NCI-H1092 (cell line): Measurements from ENCODE around the gene DMBT1.

Experiments
- DNase-seq: peaks from one replicate; lab custom pipeline; 2025; lab: John Stamatoyannopoulos, UW

Gene DMBT1

DNA sequence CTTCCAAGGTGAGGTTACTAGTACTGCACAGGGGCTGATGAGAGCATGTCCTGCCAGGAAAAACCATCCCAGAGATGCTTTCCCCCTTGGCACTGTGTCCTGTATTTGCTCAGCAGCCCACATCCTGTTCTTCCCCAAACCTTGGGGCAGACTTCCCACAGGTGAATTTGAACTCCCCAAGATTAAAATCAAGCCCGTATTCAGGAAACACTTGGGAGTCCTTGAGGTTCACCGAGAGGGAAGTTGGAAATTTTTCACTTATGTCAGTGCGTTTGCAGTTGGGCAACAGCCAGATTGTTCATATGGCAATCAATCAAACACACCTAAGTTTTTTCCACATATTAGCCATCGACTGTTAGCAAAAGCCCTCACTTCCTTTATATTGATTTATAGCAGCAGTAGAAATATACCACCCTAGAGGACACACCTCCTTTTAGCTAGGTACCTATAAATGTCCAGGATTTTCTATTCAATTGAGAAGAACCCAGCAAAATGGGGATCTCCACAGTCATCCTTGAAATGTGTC lies at the start of gene DMBT1:
TSS of gene DMBT1 (plus strand) at position 476 of the 526 bp plus-strand sequence. CDS start at position 493, 17 bp downstream.
- no peak for DNase-seq

DNA sequence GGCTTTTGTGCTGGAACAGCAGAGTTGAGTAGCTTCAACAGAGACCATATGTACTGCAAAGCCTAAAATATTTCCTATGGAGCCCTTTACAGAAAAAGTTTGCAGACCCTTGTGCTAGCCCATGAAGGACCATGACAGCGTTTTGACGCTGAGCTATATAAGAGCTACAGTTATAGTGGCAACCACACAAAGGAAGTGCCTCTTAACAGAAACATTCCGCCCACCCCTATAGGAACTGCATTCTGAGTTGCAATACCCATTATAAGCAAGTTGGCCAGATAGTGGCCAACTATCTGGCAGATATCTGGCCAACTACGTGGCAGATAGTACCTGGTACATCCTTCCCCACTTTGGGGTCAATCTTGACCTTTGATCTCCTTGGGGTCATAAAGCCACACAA lies 47.5 kb upstream of the DMBT1 start:
- DNase-seq: no peak

DNA sequence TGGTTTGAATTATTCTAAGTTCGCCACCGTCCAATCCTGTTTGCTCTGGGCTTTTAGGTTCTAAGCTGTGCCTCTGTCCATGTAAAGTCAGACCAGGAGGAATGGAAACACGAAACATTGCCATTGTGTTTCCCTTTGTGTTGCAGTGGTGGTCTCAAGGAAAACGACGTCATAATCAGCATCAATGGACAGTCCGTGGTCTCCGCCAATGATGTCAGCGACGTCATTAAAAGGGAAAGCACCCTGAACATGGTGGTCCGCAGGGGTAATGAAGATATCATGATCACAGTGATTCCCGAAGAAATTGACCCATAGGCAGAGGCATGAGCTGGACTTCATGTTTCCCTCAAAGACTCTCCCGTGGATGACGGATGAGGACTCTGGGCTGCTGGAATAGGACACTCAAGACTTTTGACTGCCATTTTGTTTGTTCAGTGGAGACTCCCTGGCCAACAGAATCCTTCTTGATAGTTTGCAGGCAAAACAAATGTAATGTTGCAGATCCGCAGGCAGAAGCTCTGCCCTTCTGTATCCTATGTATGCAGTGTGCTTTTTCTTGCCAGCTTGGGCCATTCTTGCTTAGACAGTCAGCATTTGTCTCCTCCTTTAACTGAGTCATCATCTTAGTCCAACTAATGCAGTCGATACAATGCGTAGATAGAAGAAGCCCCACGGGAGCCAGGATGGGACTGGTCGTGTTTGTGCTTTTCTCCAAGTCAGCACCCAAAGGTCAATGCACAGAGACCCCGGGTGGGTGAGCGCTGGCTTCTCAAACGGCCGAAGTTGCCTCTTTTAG lies 46.3 kb upstream of the DMBT1 start:
- no peak for DNase-seq

DNA sequence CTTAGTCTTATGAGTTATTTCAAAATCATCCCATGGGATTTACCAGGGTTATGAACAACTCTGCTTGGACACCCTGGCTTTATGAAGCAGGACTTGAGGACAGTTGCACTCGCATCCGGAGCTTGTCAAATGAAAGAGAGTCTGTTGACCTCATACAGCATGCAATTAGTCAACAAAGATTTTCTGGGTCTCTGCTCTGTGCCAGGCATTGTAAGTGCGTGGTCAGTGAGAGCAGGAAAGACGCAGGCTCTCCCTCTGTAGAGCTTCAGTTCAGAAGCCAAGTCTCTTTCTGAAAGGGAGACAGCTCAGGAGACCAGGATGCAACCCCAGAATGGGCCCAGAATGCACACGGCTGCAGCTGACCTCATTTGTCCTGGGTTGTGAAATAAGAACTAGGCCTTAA lies 45.5 kb upstream of the DMBT1 start:
- no peak for DNase-seq

DNA sequence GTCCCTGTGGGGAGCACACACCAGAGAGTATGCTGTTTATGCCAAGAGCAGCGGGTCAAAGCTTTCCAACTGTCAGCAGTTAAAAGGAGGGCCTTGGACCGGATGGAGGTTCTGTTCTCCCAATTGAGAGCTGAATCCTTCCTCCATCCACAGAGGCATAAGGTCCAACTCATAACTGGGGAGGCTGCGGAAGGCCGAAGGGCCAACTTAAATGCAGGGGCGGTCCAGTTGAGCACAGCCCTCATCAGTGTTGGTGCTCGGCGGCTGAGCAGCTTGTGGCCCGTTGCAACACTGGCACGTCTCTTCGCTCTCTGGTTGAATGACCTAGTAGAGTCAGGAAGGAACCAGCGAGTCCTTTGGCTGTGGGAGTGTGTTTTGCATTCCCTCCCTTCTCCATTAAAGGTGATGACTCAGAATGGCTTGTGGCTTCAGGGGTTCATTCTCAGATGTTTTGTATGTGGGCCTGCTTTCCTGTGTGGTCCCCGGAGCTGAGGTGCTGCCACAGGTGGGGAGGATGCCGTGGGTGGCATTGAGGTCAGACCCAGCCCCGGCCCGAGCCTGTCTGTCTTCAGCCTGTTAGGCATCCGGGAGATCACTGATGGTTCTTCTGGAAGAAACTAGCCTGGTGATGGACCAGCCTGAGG lies 44.8 kb upstream of the DMBT1 start:
- DNase-seq: no peak

DNA sequence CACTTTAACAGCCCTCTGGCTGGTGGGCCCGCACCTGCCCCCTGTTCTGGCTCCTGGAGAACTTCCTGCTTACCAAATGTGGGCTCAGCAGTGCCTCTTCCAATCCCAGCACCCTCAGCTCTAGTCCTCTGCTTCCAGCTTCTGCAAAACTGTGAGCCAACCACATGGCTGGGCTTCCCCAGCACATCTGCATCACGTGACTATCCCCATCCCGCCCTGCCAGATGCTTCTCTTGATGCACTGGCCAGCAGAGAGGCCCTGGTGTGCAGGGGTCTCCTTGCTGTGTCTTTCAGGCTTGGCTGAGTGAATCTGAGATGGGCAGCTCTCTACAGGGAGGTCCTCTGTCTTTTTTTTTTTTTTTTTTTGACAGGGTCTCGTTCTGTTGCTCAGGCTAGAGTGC lies 43.8 kb upstream of the DMBT1 start:
- DNase-seq: no peak

DNA sequence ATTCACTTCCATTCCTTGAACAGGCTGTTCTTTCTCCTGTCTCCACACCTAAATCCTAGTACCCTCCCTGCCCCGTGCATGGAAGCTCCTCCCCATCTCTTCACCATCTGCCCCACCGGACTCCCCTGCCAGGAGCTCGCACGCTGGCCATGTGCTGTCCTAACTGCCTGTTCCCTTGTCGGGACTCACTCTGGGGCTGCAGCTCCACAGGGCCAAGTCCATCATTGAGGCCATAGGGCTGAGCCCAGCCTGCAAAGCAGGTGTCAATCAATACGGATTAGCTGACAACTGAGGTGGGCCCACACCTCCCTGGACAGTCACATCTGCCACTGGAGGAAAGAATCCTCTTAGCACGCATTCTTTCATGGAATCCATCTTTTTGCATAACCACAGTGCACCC lies 41.4 kb upstream of the DMBT1 start:
- no peak for DNase-seq

DNA sequence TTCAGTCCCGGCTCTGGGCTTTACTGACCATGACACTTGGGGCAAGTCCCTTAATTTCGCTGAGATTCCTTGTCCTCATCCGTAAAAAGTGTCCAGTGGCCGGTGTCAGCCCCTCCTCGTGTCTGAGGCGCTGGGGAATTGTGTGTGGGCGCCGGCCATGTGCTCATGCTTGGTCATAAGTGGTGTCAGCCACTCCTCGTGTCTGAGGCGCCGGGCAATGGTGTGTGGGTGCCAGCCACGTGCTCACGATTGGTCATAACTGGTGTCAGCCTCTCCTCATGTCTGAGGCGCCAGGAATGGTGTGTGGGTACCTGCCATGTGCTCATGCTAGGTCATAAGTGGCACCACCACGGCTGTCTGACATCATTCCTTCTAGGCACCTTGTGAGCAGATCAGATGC lies 40.7 kb upstream of the DMBT1 start:
- no peak for DNase-seq

DNA sequence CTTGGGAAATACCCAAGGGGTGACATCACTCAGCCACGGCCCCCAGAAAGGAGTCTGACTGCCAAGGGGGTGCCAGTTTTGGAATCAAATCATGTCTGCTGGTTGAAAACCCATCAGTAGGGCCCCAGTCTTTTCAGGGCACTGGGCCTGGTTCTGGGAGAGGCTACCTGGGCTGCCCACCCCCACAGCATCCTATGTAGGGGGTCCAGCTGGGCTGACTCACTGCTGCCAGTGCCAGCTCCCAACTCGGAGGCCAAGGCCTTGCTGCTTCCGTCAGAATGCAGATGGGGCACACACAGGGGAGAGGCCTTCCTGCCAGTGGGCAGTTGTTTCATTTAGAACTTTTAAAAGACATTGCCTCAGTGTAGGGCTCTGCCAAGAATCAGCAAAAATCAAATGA lies 39.5 kb upstream of the DMBT1 start:
- DNase-seq: no peak

DNA sequence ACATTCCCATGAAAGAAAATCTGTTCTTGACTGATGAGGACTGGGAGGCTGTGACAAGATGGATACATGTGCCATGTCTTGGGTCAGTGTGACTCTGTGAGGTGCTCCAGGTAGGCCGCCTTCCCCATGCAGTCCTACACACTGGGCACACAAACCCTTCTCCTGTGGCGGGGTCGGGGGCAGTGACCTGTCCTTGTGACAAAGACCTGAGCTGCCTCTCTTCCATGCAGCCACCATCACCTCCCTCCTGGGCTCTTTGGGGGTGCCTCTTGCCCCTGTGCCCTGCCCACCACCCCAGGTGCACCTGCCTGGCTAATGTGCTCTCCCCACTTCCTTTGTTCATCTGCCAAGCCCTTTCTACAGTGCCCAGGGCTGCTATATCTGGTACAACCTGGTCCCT lies 35.7 kb upstream of the DMBT1 start:
- DNase-seq: no peak

DNA sequence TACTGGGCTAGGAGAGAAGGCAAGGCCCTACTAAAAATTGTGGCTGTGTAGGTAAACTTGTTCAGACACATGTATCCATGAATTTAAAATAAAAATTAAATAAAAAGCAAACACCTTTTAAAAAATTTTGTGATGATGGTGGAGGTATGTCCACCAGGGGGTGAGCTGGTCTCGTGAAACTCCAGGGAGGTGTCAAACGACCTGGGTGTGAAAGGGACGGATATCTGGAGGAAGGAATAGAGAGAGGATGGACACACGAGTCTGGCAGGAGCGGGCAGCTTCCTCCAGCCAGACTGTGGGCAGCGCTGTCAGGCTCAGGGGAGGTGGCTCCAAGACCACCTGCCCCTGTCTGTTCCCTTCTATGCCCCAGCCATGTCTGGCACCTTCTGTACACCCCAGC lies 34.8 kb upstream of the DMBT1 start:
- no peak for DNase-seq

DNA sequence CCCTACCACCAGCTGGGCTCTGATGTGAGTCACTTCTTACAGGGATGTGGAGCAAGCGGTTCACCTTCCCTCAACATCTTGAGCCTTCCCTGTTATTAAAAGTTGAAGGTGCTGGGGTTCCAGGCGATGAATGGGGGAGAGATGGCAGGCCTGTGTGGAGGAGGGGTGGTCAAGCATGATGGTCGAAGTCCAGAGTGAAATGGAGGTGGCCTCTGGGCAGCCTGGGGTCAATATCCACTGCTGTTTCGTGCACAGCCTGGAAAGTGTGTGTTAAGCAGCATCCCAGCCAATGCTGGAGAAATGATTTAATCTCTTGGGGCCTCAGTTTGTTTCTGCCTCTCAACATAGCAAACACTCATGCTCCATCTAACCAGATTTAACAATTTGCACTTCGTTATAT lies 33.7 kb upstream of the DMBT1 start:
- DNase-seq: no peak

DNA sequence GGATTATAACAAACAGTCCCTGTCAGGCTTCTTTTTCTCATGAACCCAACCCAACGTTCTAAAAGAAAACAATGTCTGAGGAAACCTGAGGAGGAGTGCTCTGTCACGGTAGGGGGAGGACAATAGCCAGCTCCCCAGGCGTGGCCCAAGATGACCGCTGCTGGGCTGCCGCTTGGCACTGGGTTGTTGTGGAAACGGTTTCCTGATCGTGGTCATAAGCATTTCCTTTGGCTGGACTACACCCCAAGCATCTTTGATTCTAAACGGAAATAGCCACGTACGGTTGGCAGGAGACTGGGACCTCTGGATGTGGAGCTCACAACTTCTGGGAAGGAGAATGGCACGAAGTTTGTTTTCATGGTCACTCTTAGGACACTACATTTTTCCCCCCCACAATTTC lies 30.4 kb upstream of the DMBT1 start:
- no peak for DNase-seq

DNA sequence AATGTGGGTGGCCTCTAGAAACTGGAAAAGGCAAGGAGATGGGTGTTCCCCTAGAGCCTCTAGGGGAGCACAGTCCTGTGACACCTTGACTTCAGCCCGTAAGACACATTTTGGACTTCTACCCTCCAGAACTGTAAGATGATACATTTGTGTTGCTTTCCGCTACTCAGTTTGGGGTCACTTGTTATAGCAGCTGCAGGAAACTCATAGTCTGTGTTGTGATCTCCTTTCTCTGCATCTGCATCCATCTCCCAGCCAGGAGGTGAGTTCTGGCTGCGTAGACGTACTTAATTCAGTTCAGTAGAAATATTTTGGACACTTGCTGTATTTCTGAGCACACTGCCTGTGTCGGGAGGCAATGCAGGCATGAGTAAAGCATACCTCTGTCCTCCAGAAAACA lies 29.3 kb upstream of the DMBT1 start:
- no peak for DNase-seq

DNA sequence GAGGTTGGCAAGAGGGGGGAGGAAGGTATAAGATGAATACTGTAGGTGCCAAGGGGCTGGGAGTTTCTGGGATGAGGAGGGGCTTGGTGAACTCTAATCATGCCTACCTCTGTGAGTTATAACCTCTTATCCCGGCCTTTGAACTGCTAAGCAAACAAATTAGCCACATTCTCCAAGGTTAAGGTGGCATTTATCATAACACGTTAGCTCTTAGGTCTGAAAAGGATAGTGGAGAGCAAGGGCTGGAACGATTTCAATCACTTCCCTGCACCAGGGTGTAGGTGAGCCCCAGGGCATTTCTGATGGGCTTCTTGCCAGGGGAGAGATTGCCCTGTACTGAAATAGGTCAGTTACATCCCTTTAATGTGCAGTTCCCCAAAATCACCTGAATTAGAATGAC lies 28.6 kb upstream of the DMBT1 start:
- DNase-seq: peak; percentile 9

DNA sequence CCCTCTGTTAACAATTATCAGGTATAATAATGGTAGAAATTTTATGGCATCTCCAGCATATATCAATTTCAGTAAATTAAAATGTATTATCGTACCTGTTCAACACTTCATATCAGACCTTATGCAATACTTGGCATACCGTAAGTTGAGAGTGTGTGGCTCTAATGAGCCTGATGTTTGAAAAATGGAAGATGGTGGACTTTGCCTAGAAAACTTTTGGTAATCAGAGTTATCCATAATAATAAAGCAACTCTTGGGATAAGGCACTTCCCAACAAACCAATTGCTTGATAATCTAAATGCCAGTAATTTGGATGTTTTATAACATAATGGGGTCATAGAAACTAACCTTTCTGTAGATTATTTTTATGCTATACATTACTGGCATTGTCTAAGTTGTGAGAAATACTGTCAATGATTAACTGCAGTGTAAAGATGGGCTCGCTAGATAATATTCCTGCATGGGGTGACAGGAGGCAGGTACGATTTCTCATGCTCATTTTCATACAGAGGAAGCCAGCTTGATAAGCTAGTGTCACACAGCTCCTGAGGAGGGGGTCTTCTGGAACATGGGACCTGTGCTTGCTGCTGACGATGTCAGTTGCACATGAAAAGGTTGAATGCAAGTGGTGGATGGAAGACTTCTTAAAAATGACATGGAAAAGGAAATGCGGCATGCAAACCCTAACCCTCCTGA lies 27.8 kb upstream of the DMBT1 start:
- DNase-seq: no peak

DNA sequence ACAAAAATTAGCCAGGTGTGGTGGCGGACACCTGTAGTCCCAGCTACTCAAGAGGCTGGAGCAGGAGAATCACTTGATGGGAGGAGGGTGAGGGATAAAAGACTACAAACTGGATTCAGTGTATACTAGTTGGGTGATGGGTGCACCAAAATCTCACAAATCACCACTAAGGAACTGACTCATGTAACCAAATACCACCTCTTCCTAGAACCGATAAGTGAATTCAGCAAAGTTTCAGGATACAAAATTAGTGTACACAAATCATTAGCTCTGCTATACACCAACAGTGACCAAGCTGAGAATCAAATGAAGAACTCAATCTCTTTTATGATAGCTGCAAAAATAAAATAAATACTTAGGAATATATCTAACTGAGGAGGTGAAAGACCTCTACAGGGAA lies 23.0 kb upstream of the DMBT1 start:
- no peak for DNase-seq

DNA sequence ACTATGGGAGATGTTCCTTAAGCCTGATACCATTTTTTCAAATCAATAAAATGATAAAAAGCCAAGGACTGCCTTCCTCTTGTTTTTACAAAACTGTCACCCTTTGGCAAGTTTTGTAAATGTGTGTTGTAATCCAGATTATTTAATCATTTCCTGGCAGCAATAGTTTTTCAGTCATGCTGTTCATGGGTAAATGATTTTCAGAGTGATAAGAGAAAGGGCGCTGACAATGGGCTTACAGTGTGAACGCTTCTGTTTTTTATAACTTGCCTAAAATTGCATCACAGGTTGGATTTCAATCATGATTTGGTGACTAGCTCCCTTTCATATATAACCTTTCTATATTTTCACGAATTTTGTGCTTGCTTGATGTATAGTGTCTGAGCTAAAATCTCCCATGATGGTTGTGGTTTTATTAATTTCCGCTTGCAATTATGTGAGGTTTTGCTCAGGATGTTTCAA lies 19.0 kb upstream of the DMBT1 start:
- DNase-seq: no peak

DNA sequence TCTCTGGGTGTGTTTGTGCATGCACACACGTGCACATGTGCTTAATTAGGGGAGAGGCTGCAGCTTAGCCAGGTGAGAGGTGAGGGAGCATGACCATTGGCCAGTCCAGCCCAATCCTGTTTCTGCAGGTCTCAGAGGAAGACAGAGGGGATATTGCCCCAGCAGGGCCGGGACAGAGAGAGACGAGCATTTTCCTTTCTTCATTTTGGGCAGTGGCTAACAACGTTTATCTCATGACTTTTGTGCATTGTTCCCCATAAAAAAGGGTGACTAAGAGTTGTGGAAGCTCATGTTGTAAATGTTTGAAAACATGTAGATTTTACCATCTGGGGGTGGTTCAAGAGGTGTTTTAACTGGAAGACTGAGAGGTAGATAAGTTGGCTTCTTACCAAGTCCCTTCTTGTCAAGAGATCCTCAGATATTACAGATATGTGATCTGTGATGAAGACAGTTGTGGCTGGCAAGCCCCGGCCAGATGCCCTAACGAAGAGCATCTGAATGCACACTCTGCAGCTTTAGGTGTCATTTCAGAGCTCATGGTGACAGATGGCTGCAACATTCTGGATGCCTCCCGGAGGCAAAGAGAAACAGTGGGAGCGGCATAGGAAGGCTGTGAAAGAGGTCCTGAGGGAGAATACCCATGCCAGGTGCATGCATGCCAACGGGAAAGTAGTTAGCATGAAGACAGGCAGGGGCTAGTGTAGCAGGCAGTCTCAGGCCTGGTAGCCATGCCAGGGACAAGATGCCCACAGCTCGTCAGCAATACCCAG lies 16.7 kb upstream of the DMBT1 start:
- DNase-seq: no peak

DNA sequence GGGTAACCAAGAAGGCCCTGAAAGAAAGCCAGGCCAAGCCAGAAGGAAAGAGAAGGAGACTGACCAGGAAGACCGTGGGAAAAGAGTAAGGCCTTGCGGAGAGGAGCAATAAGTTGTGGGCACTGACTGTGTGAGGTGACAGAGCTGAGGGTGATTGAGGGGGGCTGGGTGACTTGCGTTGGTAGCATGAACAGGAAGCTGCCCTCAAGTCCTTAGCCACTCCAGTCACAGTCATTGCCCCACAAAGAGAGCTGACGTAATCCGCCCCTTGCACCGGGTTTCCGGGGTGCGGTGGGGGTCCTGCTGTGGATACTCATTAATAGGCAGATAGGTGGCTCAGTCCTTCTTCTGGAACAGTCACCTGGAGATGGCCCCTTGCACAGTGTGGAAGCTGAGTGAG lies 16.1 kb upstream of the DMBT1 start:
- no peak for DNase-seq

DNA sequence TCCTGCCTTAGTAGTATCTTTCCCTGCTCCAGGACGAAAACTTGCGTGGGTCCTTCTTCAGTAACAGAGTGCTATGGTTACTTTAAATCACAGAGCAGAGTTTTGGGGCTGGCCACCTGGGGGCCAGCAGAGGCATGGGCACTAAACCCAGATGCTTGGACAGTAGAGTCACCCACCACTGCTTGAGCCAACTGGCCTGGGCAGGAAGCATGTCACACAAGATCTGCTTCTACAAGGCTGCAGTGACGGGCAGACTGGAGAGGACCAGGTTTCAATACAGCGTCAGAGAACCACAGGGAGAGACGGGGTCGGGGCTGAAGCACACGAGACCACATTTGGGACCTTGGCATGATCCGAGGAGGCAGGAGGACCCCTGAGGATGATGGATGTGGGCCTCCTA lies 14.3 kb upstream of the DMBT1 start:
- no peak for DNase-seq

DNA sequence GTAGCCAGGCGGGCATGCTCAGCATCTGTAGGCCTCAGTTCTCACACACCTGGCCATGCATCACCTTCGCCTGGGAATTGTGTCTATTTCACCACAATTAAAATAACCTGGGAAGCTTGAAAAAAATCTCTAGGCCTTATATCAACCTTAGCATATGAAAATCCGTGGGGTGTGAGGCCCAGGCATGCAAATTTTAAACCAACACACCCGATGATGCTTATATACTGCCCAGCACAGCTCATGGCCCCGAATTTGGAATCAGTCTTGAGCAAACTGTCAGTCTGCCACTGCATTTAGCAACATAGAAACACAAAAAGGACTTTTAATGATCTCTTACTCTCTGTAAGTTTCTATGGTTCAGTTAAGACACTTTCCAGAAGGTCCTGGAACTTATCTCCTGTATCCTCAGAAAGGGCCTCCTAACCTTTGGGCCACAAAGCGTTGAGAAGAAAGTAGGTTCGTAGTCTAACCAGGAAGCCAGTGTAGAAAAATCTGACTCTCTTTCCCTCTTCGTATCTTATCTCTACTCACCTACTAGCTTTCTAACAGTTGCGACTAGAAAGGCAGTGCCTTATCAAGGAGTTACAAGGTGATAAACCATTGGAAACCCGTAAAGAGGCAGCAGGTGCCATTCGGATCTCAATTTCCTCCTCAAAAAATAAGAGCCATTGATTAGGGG lies 12.0 kb upstream of the DMBT1 start:
- no peak for DNase-seq
